C4-2B (cell line): ENCODE data around the gene TMEFF2.

Experiments
- CTCF ChIP-seq: fragments of 450-650 bp; conservative IDR thresholded peaks from 2 replicates; pipeline ENCODE4 v1.5.1; 2017; ENCODE audit warnings: mild to moderate bottlenecking
- ZFX ChIP-seq: fragments of 450-650 bp; IDR thresholded peaks from 2 replicates; pipeline ENCODE4 v1.6.1; 2017

GRCh38 chr2:192124571-192124970 lies 70.2 kb downstream of the TMEFF2 start:
- no peak for TF ChIP-seq CTCF
- no peak for TF ChIP-seq ZFX
